GM18861 (cell line): ENCODE data around the gene KRTAP1-1.
"Not testable (repeated sequence)": the region's sequence is repeated elsewhere in the genome, so short reads cannot be mapped to it uniquely, and the experiment has no call there.

Experiments
- ATAC-seq: cut with Tn5 transposase; IDR thresholded peaks from one replicate; pipeline ENCODE4 v1.9.1; 2021; ENCODE audit not compliant: unreplicated experiment

The KRTAP1-1 gene

GRCh38 chr17:41013181-41013580, 28.1 kb downstream of the KRTAP1-1 start:
- no peak for ATAC-seq

- ATAC-seq = no peak
Measured at GRCh38 chr17:41012326-41013120, 28.7 kb downstream of the KRTAP1-1 start.

- ATAC-seq = no peak
Measured at GRCh38 chr17:41010441-41010840, 30.8 kb downstream of the KRTAP1-1 start.

GRCh38 chr17:41009936-41010335, 31.3 kb downstream of the KRTAP1-1 start:
- no peak for ATAC-seq

- no peak for ATAC-seq
Measured at GRCh38 chr17:41009301-41009760, 31.9 kb downstream of the KRTAP1-1 start.

- ATAC-seq = no peak
Measured at GRCh38 chr17:41008811-41009210, 32.4 kb downstream of the KRTAP1-1 start, which contains the start of gene KRTAP3-1. KRTAP3-1 (minus strand) TSS chr17:41009128; CDS start chr17:41009074, 54 bp downstream.

- no peak for ATAC-seq
Measured at GRCh38 chr17:41004397-41004796, 36.9 kb downstream of the KRTAP1-1 start.

GRCh38 chr17:41003926-41004325, 37.3 kb downstream of the KRTAP1-1 start:
- no peak for ATAC-seq

- ATAC-seq = no peak
Measured at GRCh38 chr17:41002814-41003213, 38.4 kb downstream of the KRTAP1-1 start.

- no peak for ATAC-seq
Measured at GRCh38 chr17:41001795-41002194, 39.5 kb downstream of the KRTAP1-1 start.

- not testable (repeated sequence) for ATAC-seq
Measured at GRCh38 chr17:40999563-40999962, 41.7 kb downstream of the KRTAP1-1 start, which contains the start of gene KRTAP3-2. KRTAP3-2 (minus strand) TSS chr17:40999906; CDS start chr17:40999853, 53 bp downstream.

GRCh38 chr17:40997361-40997760, 43.9 kb downstream of the KRTAP1-1 start:
- no peak for ATAC-seq

GRCh38 chr17:40996829-40997228, 44.4 kb downstream of the KRTAP1-1 start:
- no peak for ATAC-seq

- no peak for ATAC-seq
Measured at GRCh38 chr17:40995116-40995515, 46.1 kb downstream of the KRTAP1-1 start.

- ATAC-seq = no peak
Measured at GRCh38 chr17:40993839-40994238, 47.4 kb downstream of the KRTAP1-1 start, which contains the start of gene KRTAP3-3. KRTAP3-3 (minus strand) TSS chr17:40994164; CDS start chr17:40994097, 67 bp downstream.

GRCh38 chr17:40993084-40993483, 48.2 kb downstream of the KRTAP1-1 start:
- no peak for ATAC-seq

- no peak for ATAC-seq
Measured at GRCh38 chr17:40992666-40993065, 48.6 kb downstream of the KRTAP1-1 start.
